GM19193 (cell line): ENCODE results near the gene CYP4A22.

ENCODE experiments used
- POLR2A ChIP-seq: IDR thresholded peaks from 4 replicates; pipeline ENCODE4 v1.6.1; 2011; ENCODE audit not compliant: insufficient read depth, insufficient read length; ENCODE audit errors: extremely low read depth

Gene CYP4A22

DNA sequence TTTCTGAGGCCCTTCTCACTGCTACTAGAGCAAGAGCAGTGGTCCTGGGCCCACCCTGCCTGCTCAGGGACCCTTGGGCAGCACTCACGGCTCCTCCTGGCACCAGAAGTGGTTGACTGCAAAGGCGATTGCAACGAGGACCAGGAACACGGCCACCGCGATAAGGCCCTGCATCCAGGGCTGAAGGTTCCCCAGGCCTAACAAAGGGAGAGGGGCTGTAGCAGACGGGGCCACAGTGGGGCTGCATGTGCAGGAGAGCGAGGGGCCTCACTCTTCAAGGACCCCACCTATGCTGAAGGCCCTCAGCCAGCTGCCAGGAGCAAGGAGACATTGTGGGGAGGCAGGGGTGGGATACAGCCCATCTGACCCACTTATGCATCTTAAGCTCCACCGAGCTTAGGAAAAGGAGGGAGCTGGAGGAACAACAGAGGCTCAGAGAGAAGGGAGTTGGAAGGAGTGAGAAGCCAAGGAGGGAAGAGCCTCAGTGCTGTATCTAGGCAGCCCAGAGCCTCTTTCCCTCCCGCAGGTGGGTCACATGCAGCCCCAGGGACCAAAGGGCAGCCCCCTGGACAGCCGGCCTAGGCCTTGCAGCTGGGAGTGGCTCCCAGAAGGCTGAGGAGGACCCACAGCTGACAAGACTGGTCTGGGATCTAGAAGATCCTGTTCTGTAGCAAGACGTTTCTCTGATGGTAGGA is 50.1 kb downstream of the CYP4A22 start:
- TF ChIP-seq POLR2A: no peak

DNA sequence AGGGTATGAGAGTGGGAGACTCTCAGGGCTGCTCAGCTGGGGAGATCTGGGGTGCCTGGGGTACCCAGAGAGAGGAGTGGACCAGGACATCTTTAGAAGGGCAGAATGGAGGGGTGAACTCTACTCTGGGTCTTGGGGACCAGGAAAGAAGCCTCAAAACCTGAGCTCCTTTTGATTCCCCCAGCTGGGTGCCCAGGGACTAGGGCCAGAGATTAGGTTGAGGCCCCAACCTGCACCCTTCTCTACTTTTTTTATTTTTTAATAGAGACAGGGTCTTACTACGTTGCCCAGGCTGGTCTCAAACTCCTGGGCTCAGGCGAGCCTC is 50.6 kb downstream of the CYP4A22 start:
- no peak for TF ChIP-seq POLR2A

DNA sequence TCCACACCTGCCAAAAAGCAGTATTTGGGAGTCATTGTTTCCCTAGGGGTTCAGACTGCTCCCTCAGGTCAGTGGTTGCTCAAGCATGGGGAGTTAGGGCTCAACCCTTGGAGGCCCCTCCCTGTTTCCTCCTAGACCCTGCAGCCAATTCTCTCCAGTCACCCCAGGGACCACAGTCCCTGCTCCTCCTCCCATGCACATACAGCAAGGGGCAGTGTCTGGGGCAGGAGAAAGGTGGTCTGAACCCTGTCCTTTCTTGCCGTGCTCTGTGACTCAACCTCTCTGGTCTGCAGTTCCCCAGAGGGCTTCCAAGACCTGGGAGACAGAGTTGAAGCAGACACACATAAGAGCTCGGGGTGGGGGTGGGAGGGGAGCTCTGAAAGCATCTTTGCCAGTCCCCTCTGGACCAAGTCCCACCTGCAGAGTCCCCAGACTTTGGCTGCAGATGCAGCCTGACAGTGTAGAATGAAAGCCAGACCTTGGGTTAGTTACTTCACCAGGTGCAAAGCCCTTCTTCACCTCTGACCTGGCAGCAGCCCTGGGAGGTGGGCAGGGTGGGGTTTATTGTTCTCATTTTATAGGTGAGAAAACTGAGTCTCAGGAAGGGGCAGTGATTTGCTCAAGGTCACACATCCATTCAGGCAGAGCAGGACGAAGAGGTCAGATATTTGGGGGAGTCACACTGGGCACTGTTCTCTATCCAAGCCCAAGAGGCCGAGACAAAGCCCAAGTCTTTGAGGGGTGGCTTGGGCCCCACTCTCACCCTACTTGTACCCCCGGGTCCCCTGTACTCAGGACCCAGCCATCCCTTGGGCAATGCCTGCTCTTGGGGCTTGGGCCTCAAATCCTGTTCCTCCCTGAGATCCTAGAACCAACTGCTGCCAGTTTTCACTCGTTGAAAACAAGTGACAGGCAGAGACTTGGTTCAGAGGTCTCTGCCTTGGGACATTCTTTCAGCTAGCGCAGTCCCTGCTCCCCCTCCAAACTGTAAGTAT is 51.8 kb downstream of the CYP4A22 start:
- no peak for TF ChIP-seq POLR2A

DNA sequence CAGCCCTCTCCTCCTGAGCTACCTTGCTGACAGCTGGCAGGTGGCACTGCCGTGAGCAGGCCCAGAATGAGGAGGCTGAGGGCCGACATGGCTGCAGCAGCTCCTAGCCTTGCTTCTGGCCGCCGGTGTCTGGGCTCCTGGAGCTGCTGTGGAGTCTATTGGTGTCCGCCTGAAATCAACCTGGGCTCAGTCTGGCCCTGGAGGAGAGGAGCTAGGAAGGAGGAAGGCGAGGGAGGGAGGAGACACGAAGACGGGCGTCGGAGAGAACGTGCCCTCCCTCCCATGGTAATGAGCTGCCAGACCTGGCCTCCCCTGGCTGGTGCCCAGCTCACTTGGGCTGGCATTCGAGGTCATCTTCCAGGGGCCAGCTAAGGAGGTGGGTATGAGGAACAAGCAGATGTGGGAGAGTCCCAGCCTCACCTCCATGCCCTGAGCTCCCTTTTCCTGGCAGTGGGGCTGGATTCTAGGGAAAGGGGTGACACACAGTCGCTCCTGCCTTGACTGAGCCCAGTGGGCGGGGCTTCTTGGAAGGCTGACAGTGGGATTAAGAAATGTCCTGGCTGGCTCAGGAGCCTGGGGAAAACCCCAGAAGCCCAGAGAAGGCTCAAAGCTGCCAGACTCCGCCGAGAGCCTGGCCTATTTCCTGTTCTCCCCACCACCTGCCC is 52.7 kb downstream of the CYP4A22 start, which contains the start of gene PDZK1IP1:
Gene PDZK1IP1 (minus strand): TSS at position 193 of the 665 bp plus-strand sequence. CDS start 104 bp downstream, at position 89.
- no peak for TF ChIP-seq POLR2A

DNA sequence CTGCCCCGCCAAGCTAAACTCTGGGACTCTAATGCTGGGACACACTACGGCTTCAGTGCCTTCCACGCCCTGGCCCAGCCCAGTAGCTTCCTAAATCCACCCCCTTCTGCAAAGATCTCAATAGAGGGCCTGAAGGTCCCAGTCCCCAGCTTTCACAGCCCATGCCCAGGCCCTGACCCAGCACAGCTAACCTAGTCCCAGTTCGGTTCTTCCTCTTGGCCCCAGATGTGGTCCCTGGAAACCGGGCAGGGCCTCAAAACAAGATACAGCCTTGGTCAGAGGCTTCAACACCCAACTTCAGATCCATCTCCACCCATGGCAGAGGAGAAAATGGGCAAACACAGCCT is 53.2 kb downstream of the CYP4A22 start:
- no peak for TF ChIP-seq POLR2A

DNA sequence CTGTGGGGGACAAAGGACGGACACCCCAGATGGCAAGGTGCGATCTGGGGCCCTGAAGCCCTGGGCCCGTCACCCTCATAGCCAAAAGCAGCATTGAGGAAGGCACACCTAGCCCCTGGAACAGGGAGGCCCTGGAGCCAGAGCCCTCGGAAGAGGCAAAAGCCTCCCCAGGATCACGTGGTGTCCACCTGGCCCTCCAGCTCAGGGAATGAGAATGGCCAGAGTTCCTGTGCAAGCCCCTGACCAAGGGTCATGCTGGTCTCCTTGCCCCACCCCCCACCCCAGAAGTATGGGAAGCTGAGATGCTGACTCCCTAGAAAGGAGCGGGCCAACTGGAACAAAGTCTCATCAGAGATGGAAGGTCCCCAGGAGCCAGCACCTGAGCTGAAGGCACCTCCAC is 53.6 kb downstream of the CYP4A22 start:
- no peak for TF ChIP-seq POLR2A

DNA sequence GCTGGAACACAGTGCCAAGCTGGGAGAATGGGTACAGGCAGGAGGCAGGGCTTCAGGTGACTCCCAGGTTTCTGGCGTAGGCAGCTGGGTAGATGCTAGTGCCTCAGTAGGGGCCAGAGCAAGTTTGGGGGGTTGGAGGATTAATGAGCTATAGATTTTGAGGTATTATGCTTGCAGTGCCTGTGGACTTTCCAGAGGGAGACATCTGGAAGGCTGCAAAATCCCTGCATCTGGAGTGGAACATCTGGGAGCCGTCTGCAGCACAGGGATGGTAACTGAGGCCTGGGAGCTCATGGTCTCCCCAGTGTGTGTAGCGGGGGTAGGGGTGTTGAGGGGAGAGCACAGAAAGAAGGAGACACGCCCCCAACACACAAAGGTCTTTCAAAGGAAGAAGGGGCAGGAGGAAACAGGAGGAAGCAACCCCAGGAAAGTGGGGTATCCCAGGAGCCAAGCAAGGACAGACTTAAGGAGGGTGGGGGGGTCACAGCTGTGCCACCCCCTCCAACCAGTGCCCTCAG is 54.8 kb downstream of the CYP4A22 start:
- no peak for TF ChIP-seq POLR2A

DNA sequence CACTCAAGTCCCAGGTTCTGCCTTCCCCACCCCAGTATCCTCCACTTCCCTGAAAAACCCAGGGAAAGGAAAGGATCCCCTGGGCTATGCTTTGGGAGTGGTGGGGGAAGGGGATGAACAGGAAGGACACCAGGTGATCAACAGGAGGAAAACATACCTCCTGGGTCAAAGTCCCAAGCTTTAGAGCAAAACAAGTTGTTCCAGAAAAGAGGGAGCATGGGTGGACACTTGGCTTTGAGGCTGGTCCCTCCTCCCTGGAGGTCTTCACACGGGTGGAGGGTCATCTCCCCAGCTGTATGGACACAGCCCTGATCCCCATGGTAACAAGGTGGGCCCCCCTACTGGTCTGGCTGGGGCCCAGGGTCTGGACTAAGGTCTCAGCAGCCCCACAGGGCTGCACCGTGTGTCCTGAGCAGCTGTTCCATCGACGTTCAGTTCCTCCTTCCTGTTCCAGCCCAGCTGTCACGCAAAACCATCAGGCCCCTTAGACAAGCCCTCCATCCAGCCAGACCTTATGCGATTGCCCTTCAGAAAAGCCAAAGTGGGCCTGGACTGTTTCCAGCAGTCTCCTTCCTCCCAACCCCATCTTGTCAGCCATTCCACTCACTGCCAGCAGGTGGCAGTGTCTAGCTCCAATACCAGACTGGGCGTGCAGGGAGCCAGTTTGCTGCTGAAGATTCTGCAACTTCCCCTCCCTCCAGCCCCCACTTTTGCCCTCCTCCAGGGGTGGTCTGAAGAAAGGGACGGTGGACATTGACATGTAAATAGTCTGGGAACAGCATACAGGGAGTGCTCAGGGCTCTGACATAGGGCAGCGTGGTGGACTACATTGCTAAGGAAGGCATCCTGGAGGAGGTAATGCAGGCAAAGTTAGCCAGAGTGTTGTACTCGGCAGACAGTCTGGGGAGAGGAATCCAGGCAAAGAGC is 55.5 kb downstream of the CYP4A22 start:
- no peak for TF ChIP-seq POLR2A

DNA sequence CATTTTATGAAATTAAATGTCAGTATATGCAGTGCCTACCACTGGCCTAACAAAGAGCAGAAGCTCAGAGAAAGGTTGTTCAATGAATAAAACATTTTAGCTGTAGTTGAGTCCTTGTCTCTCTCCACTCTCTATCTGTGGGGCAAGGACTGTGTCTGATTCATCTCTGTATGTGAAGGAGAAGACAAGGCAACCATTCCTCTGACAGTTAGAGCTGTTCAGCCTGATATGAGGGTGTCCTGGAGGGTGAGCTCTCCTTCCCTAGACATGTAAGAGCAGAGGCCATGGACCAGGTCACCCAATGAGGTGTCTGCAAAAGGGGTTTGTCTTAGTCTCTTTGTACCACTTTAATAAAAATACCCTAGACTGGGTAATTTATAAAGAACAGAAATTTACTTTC is 57.1 kb downstream of the CYP4A22 start:
- no peak for TF ChIP-seq POLR2A

DNA sequence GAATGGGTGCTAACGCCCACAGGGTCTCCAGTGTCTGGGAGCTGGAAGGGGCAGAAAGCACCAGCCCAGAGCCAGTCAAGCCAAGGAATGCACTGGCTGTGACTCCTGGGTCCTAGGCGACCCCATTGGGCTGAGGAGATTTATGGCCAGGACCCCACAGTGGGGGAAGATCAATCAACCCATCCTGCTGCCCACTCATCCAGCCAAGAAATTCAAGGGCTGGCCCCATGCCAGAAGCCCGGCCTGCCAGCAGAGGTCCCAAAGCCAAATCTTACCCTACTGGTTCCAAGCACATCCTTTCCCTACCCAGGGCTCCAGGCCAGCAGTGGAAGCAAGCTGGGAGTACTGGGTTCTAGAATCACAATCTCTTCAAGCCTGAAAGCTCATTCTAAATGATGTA is 59.4 kb downstream of the CYP4A22 start:
- no peak for TF ChIP-seq POLR2A

DNA sequence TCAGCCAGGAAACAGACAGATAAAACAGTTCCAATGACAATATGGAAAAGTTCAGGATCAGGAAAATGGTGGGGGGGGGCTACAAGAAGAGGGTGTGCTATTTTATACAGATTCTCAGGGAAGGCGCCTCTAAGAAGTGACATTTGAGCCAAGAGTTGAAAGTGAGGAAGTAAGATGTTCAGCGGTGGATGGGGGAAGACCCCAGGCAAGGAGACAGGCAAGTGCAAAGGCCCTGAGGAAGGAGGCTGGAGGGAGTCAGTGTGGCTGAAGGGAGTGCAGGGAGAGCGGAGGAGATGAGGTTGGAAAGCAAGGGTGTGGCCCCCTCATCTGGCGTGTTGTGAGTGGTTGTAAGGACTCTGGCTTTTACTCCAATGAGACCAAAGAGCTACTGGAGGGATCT is 61.0 kb downstream of the CYP4A22 start:
- TF ChIP-seq POLR2A: no peak
